ENCODE data around the gene SAT1. TPM values are rescaled to one million over a fixed set of nuclear protein-coding genes. Genes with fewer than 3 reads are reported as not detected.

SAT1 gene
- total and polyA plus RNA-seq, 12 donors, result 129 to 905 (median 381) TPM

DNA sequence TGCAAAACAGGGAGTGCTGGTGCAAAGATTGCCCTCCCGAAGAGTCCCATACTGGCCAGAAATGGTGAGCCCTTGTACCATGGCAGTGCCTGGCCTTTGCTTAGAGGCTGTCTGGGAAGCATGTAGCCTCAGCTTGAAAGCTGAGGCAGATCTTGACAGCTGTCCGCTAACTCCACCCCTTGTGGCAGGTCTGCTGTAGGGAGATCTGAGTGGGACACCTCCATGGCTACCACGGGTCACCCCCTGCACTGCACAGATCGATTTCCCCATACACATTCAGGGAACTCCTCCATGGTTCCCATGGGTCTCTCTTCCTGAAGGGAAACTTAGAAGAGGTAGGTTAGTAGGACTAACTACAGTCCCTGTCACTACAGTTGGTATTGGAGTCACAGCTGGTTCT, 33.8 kb upstream of the SAT1 start:
- 71 to 94% (median 87%) methylated on average over 4 of the region's 4 CpGs for WGBS, 4 donors
- H3K4me1 ChIP-seq (replicated peaks in 1 of 2), result no peaks in the 10 kb centered on the region
- H3K9me3 ChIP-seq (replicated peaks in 1 of 3), result no peaks in the 10 kb centered on the region
- H3K36me3 ChIP-seq (replicated peaks in 1 of 2), result no peaks in the 10 kb centered on the region
- H3K4me3 ChIP-seq, result no peak overlapping the region
- intact Hi-C loops (cut with DNase I), result no loop called here
- DNase-seq, result no peak
- no peak for TF ChIP-seq POLR2A (IDR thresholded peaks at IDR 0.05)
- no peak overlapping the region for H3K27ac ChIP-seq
- H3K27me3 ChIP-seq, result no peaks in the 10 kb centered on the region

DNA sequence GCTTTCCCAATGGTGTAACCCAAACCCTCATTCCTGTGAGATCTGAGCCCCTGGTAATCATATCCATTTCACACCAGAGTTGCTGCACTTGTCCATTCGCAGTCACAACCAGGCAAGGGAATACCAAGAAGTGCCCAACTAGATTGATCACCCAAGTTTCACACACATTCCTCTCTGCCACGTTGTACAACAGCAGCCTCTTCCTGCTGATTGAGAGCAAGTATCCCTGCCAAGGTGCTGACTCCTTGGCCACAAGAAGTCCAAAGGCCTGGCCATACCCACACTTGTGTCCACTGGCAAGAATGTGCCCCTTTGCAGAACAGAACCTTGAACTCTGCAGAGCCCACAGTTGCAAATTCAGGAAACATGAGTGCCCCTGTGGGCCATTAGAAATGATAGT, 33.4 kb upstream of the SAT1 start:
- H3K27me3 ChIP-seq, result no peaks in the 10 kb centered on the region
- intact Hi-C loops (cut with DNase I), result no loop called here
- H3K4me3 ChIP-seq, result no peak overlapping the region
- H3K27ac ChIP-seq, result no peak overlapping the region
- no peak for DNase-seq
- 44 to 66% (median 64%) methylated on average over 2 of the region's 2 CpGs; no CpG with 5 or more reads in 1 of the 4 donors for WGBS, 4 donors
- no peaks in the 10 kb centered on the region for H3K4me1 ChIP-seq (replicated peaks in 1 of 2)
- H3K36me3 ChIP-seq (replicated peaks in 1 of 2), result no peaks in the 10 kb centered on the region
- no peak for TF ChIP-seq POLR2A (IDR thresholded peaks at IDR 0.05)
- TF ChIP-seq, protein P1, sequence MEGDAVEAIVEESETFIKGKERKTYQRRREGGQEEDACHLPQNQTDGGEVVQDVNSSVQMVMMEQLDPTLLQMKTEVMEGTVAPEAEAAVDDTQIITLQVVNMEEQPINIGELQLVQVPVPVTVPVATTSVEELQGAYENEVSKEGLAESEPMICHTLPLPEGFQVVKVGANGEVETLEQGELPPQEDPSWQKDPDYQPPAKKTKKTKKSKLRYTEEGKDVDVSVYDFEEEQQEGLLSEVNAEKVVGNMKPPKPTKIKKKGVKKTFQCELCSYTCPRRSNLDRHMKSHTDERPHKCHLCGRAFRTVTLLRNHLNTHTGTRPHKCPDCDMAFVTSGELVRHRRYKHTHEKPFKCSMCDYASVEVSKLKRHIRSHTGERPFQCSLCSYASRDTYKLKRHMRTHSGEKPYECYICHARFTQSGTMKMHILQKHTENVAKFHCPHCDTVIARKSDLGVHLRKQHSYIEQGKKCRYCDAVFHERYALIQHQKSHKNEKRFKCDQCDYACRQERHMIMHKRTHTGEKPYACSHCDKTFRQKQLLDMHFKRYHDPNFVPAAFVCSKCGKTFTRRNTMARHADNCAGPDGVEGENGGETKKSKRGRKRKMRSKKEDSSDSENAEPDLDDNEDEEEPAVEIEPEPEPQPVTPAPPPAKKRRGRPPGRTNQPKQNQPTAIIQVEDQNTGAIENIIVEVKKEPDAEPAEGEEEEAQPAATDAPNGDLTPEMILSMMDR (IDR thresholded peaks at IDR 0.05), result no peak
- H3K9me3 ChIP-seq (replicated peaks in 1 of 3), result no peaks in the 10 kb centered on the region

DNA sequence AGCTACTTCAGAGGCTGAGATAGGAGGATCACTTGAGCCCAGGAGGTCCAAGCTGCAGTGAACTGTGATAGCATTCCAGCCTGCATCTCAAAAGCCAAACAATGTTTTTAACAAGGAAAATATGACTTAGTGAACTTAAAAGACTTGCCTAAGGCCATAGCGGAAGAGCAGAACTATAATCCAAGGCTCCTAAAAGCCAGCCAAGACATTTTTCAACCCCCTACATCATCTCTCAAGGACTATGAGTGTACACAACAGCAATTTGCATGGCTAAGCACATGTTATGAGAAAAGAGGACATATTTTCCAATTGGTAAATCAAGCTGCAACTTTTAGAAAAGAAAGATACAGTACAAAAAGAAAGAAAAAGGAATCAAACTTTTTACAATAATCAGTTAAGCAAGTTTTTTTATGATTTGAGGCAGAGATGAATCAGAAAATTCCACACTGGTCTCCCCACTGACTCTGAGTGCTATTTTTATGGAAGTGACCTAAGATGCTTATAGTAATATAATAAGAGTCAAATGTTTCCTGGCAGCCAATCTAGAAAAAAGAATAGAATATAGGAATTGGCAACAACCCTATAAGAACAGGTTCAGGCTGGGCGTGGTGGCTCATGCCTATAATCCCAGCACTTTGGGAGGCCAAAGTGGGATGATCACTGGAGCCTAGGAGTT, 30.1 kb upstream of the SAT1 start:
- 63 to 71% (median 65%) methylated on average over 2 of the region's 2 CpGs for WGBS, 4 donors
- no peak for TF ChIP-seq POLR2A (IDR thresholded peaks at IDR 0.05)
- TF ChIP-seq, protein P1 (IDR thresholded peaks at IDR 0.05), result no peak
- intact Hi-C loops (cut with DNase I), result no loop called here

DNA sequence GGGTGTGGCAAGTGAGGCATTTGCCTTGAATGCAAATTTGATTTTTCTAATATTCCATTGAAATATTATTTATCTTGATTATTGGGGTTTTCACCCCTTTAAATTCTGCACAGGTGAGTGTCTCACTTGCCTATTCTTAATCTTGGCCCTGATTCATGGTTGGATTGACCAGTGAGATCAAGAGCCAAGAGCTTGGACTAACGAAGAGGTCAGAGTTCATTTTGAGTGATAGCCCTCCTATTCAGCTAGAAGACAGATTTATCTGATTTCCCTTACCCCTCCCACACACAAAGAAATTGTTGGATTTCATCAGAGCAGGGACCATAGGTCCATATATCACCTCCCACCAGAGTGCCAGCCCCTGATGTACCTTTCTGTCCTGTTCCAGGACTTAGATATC, 28.3 kb upstream of the SAT1 start:
- TF ChIP-seq, protein P1 (IDR thresholded peaks at IDR 0.05), result no peak
- TF ChIP-seq POLR2A (IDR thresholded peaks at IDR 0.05), result no peak
- 68 to 88% (median 73%) methylated on average over 1 of the region's 1 CpG; no CpG with 5 or more reads in 1 of the 4 donors for WGBS, 4 donors
- DNase-seq, result no peak
- Histone ChIP-seq H3K4me1 (replicated peaks in 1 of 2) (no peaks in the 10 kb centered on the region), H3K9me3 (replicated peaks in 1 of 3) (no peaks in the 10 kb centered on the region), H3K4me3 (no peak overlapping the region), H3K36me3 (replicated peaks in 1 of 2) (no peaks in the 10 kb centered on the region), H3K27ac (no peak overlapping the region), H3K27me3 (no peaks in the 10 kb centered on the region)
- intact Hi-C loops (cut with DNase I), result no loop called here

More for the DNA sequence above, 30.1 kb upstream of the SAT1 start:
- Histone ChIP-seq H3K36me3 (replicated peaks in 1 of 2) (no peaks in the 10 kb centered on the region), H3K27me3 (no peaks in the 10 kb centered on the region), H3K27ac (peak overlapping the region in 2 of 5 donors; percentile 61 to 70), H3K9me3 (replicated peaks in 1 of 3) (no peaks in the 10 kb centered on the region), H3K4me1 (replicated peaks in 1 of 2) (no peaks in the 10 kb centered on the region), H3K4me3 (no peak overlapping the region)
- DNase-seq, result no peak

DNA sequence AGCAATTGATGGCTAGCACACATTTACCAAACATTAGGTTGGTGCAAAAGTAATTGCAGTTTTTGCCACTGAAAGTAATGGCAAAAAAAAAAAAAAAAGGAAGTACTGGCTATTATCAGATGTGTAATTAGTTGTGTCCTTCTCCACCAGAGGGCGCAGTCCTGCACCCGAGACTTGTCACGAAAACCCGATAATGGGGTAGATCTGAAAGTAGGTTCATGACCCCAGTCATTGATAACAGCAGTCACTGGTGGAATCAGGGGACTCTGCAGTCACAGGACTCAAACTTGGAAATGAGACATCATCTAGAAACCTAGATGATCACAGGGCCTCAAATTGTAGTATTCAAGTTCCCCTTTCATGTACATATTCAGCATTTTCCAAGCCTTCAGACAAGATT, 26.8 kb upstream of the SAT1 start:
- Histone ChIP-seq H3K27ac (no peak overlapping the region), H3K36me3 (replicated peaks in 1 of 2) (no peaks in the 10 kb centered on the region), H3K4me3 (no peak overlapping the region), H3K9me3 (replicated peaks in 1 of 3) (no peaks in the 10 kb centered on the region), H3K27me3 (no peaks in the 10 kb centered on the region), H3K4me1 (replicated peaks in 1 of 2) (no peaks in the 10 kb centered on the region)
- intact Hi-C loops (cut with DNase I), result no loop called here
- TF ChIP-seq POLR2A (IDR thresholded peaks at IDR 0.05), result no peak
- TF ChIP-seq, protein P1 (IDR thresholded peaks at IDR 0.05), result peak; percentile 51 to 63 (median 55)
- 1 to 5% (median 3%) methylated on average over 4 of the region's 4 CpGs for WGBS, 4 donors
- DNase-seq, result peak; percentile 51 to 79 (median 61)
